Measurements from ENCODE around the gene COG2. TPM values are rescaled to one million over a fixed set of nuclear protein-coding genes. Genes with fewer than 3 reads are reported as not detected.

The COG2 gene
- total and polyA plus RNA-seq, 2 of the 8 experiments (the other 6 are each of a cell fraction or from before 2014, with no cell fraction given) = 10.3 to 36.7 TPM

GRCh38 chr1:230618537-230618936 lies 23.7 kb upstream of the COG2 start:
- no peak overlapping the region for H3K56ac ChIP-seq (replicated peaks; ENCODE audit: insufficient read length, low read depth, low read length)
- H3K4me3 ChIP-seq (ENCODE audit: extremely low read depth in 1 of 4, insufficient read depth in 2 of 4, low read depth in 3 of 4, low read length in 4 of 4) = no peak overlapping the region
- 90% methylated on average over 2 of the region's 2 CpGs; no CpG with 5 or more reads in 1 of the 2 experiments for WGBS, 2 experiments (ENCODE audit: extremely low coverage in 1 of 2, insufficient coverage in 1 of 2, insufficient read length in 1 of 2, insufficient replicate concordance in 2 of 2, low coverage in 1 of 2, low lambda C conversion rate in 2 of 2, missing lambda C conversion rate in 1 of 2)
- no peak overlapping the region; the same call in 1 of the 2 replicates for H2BK20ac ChIP-seq (ENCODE audit: low read length)
- H2AK5ac ChIP-seq (ENCODE audit: low read depth, low read length) = no peak overlapping the region
- TF ChIP-seq TAF7 (optimal IDR thresholded peaks at IDR 0.05; ENCODE audit: borderline replicate concordance, low read depth, low read length) (no peak), JUN (IDR thresholded peaks at IDR 0.05; ENCODE audit: low read depth, low read length) (no peak)
- no peaks in the 10 kb centered on the region for H3K23me2 ChIP-seq (ENCODE audit: low read depth, low read length)
- H2BK12ac ChIP-seq (ENCODE audit: low read depth, low read length) = no peak overlapping the region
- no peaks in the 10 kb centered on the region for H3K36me3 ChIP-seq (ENCODE audit: control insufficient read depth in 2 of 4, insufficient read depth in 4 of 4, low read length in 3 of 4)
- POLR2A ChIA-PET (ENCODE audit: partially characterized antibody) = no interaction called here
- no peak overlapping the region for H4K8ac ChIP-seq (ENCODE audit: extremely low read depth, insufficient read depth, low read length)
- H2BK5ac ChIP-seq (ENCODE audit: low read depth, low read length) = no peak overlapping the region
- no peak overlapping the region for H3K14ac ChIP-seq (ENCODE audit: insufficient read length)
- H3K79me1 ChIP-seq (ENCODE audit: low read depth, low read length) = no peaks in the 10 kb centered on the region
- H2AFZ ChIP-seq (ENCODE audit: low read length) = no peak overlapping the region
- no peak for FAIRE-seq
- DNase-seq (ENCODE audit: low read depth in 1 of 2, low spot score in 2 of 2) = no peak
- no peak overlapping the region for H2BK15ac ChIP-seq (ENCODE audit: low read length)
- no peak overlapping the region for H3K18ac ChIP-seq (ENCODE audit: extremely low read depth, low read length)
- no peaks in the 10 kb centered on the region for H3K79me2 ChIP-seq (ENCODE audit: control insufficient read depth in 1 of 2, insufficient read depth in 2 of 2, low read length in 2 of 2)
- no peak overlapping the region for H3K4ac ChIP-seq (replicated peaks; ENCODE audit: insufficient read length, low read depth, low read length)
- H4K5ac ChIP-seq (ENCODE audit: insufficient read length, low read depth, low read length) = no peak overlapping the region
- no peak overlapping the region for H2BK120ac ChIP-seq (replicated peaks; ENCODE audit: low read depth, low read length)
- H4K20me1 ChIP-seq (replicated peaks in 1 of 2; ENCODE audit: control insufficient read depth in 1 of 2, insufficient read depth in 2 of 2, low read length in 2 of 2) = no peaks in the 10 kb centered on the region
- CTCF ChIA-PET (ENCODE audit: partially characterized antibody) = interaction anchor here (1.7 kb wide), 2 partner anchors 36 to 216 kb away, joined by 3 to 4 read pairs; no protein-coding TSS in a partner anchor
- H3K4me1 ChIP-seq (replicated peaks in 1 of 4; ENCODE audit: control insufficient read depth in 3 of 4, insufficient read depth in 4 of 4, low read length in 3 of 4) = no peaks in the 10 kb centered on the region; a peak in 2 of 7 replicates
- no peak overlapping the region for H3K4me2 ChIP-seq (ENCODE audit: insufficient read depth in 1 of 2, low read depth in 2 of 2, low read length in 2 of 2)
- no peaks in the 10 kb centered on the region; a peak in 1 of 4 replicates for H3K9me3 ChIP-seq (ENCODE audit: insufficient read depth in 2 of 2, low read depth in 1 of 2, low read length in 1 of 2)
- no peak overlapping the region for H4K91ac ChIP-seq (replicated peaks; ENCODE audit: insufficient read length, low read length)
- H3K9ac ChIP-seq (replicated peaks in 1 of 4; ENCODE audit: extremely low read depth in 1 of 4, low read depth in 3 of 4, low read length in 3 of 4) = no peak overlapping the region
- no peak overlapping the region for H3K23ac ChIP-seq (ENCODE audit: insufficient read length)
- no peaks in the 10 kb centered on the region for H3K27me3 ChIP-seq (replicated peaks in 1 of 4; ENCODE audit: control insufficient read depth in 3 of 4, extremely low read depth in 1 of 4, insufficient read depth in 3 of 4, low read length in 3 of 4)
- no peak overlapping the region for H3K27ac ChIP-seq (ENCODE audit: low read depth, low read length)

Measured in H1 (cell line).